Nephron (organoid): Measurements from ENCODE around the gene SKA2.
"Not testable (repeated sequence)": the region's sequence is repeated elsewhere in the genome, so short reads cannot be mapped to it uniquely, and the experiment has no call there.

ENCODE experiments used
- H3K27ac Mint-ChIP-seq, 3 experiments: 2 replicates each; pipeline ENCODE4 v1.8.0; 2020; ENCODE audit warnings: mixed read lengths in 3 of 3, mild to moderate bottlenecking in 2 of 3, moderate library complexity in 1 of 3
- H3K27me3 Mint-ChIP-seq: 2 replicates; pipeline ENCODE4 v1.8.0; 2021; ENCODE audit warnings: low read depth, mild to moderate bottlenecking, moderate library complexity, mixed read lengths
- H3K36me3 Mint-ChIP-seq: 2 replicates; pipeline ENCODE4 v1.8.0; 2020; ENCODE audit warnings: low read depth, mixed read lengths
- H3K4me1 Mint-ChIP-seq: 2 replicates; pipeline ENCODE4 v1.8.0; 2020; ENCODE audit warnings: mixed read lengths
- H3K4me3 Mint-ChIP-seq, 3 experiments: 2 replicates each; pipeline ENCODE4 v1.8.0; 2020; ENCODE audit warnings: mild to moderate bottlenecking in 3 of 3, mixed read lengths in 3 of 3, moderate library complexity in 2 of 3
- H3K9me3 Mint-ChIP-seq: 2 replicates; pipeline ENCODE4 v1.8.0; 2020; ENCODE audit warnings: mixed read lengths
- CTCF ChIP-seq, 3 experiments: fragments of 200-600 bp; sonication (generic); IDR thresholded peaks; one replicate each; pipeline ENCODE4 v1.5.0; 2021; ENCODE audit warnings: antibody characterized with exemption in 3 of 3; ENCODE audit not compliant: unreplicated experiment in 3 of 3

SKA2 gene

GRCh38 chr17:59093145-59093701 is 61.8 kb downstream of the SKA2 start:
- Mint-ChIP-seq H3K27me3 (no peaks in the 10 kb centered on the region), H3K9me3 (peaks cover 3% of the 10 kb centered on the region), H3K4me1 (peaks cover 20% of the 10 kb centered on the region), H3K4me3 (peak overlapping the region; percentile 22 to 25 (median 23)), H3K36me3 (peaks cover 17% of the 10 kb centered on the region), H3K27ac (peak overlapping the region; percentile 76 to 95 (median 86))
- no peak for TF ChIP-seq CTCF (IDR thresholded peaks at IDR 0.05; ENCODE audit: unreplicated experiment in 3 of 3)

- H3K27me3 Mint-ChIP-seq, H3K27ac Mint-ChIP-seq, H3K4me3 Mint-ChIP-seq, H3K9me3 Mint-ChIP-seq: not testable (repeated sequence)
- peaks cover 20% of the 10 kb centered on the region for H3K4me1 Mint-ChIP-seq
- peaks cover 16% of the 10 kb centered on the region for H3K36me3 Mint-ChIP-seq
These were observed 64.4 kb downstream of the SKA2 start for GRCh38 chr17:59090593-59090992.

GRCh38 chr17:59084154-59084553 is 70.8 kb downstream of the SKA2 start:
- no peaks in the 10 kb centered on the region for H3K4me1 Mint-ChIP-seq
- H3K4me3 Mint-ChIP-seq: no peak overlapping the region
- H3K9me3 Mint-ChIP-seq: no peaks in the 10 kb centered on the region
- no peak for TF ChIP-seq CTCF (IDR thresholded peaks at IDR 0.05; ENCODE audit: unreplicated experiment in 3 of 3)
- H3K27ac Mint-ChIP-seq: no peak overlapping the region
- no peaks in the 10 kb centered on the region for H3K27me3 Mint-ChIP-seq
- H3K36me3 Mint-ChIP-seq: peaks cover 48% of the 10 kb centered on the region

- Mint-ChIP-seq H3K4me3 (no peak overlapping the region), H3K4me1 (no peaks in the 10 kb centered on the region), H3K9me3 (no peaks in the 10 kb centered on the region), H3K36me3 (peaks cover 53% of the 10 kb centered on the region), H3K27me3 (no peaks in the 10 kb centered on the region), H3K27ac (no peak overlapping the region)
- no peak for TF ChIP-seq CTCF (IDR thresholded peaks at IDR 0.05; ENCODE audit: unreplicated experiment in 3 of 3)
These were observed 80.5 kb downstream of the SKA2 start for GRCh38 chr17:59074494-59074893.

GRCh38 chr17:59073972-59074371 is 81.0 kb downstream of the SKA2 start:
- H3K36me3 Mint-ChIP-seq: peaks cover 51% of the 10 kb centered on the region
- no peak overlapping the region for H3K27ac Mint-ChIP-seq
- H3K27me3 Mint-ChIP-seq: no peaks in the 10 kb centered on the region
- TF ChIP-seq CTCF (IDR thresholded peaks at IDR 0.05; ENCODE audit: unreplicated experiment in 3 of 3): no peak
- no peak overlapping the region for H3K4me3 Mint-ChIP-seq
- no peaks in the 10 kb centered on the region for H3K9me3 Mint-ChIP-seq
- no peaks in the 10 kb centered on the region for H3K4me1 Mint-ChIP-seq

- Mint-ChIP-seq H3K27me3 (no peaks in the 10 kb centered on the region), H3K9me3 (no peaks in the 10 kb centered on the region), H3K4me3 (no peak overlapping the region), H3K4me1 (no peaks in the 10 kb centered on the region), H3K36me3 (peaks cover 53% of the 10 kb centered on the region), H3K27ac (no peak overlapping the region)
- no peak for TF ChIP-seq CTCF (IDR thresholded peaks at IDR 0.05; ENCODE audit: unreplicated experiment in 3 of 3)
These were observed 85.1 kb downstream of the SKA2 start for GRCh38 chr17:59069856-59070255.
